HT1080 (cell line): ENCODE results near the gene MTMR12. TPM values are rescaled to one million over a fixed set of nuclear protein-coding genes. Genes with fewer than 3 reads are reported as not detected.
"Not testable (repeated sequence)": the region's sequence is repeated elsewhere in the genome, so short reads cannot be mapped to it uniquely, and the experiment has no call there.

Source experiments
- DNase-seq: peaks from one replicate; pipeline ENCODE4 v3.0.0-alpha.2; 2015; ENCODE audit warnings: low read depth
- total RNA-seq: library from RNA; depleted of rRNA; stranded (reverse); fragments of >200 nt; shearing (Covaris generic); gene quantifications from 2 replicates; pipeline ENCODE4 v1.2.3, GENCODE V29; 2014

MTMR12 gene
- total RNA-seq, 1 experiment from 2014 or later: 16.0 TPM

DNA sequence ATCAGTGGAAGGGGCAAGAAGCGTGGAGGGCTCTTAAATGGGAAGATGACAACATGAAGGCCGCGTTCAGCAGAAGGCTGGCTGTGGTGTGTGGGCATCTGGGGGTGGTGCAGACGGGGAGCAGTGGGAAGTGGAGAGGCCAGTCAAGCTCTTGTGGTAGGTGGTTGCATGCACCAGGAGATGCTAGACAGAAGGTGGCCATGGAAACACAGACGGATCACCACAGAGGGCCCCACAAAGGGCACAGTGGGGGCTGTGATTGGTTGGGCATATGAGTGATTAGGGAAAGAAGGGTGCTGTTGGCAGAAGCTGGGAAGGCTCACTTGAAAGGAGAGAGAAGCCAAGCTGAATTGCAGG, 14.7 kb downstream of the MTMR12 start:
- no peak for DNase-seq

DNA sequence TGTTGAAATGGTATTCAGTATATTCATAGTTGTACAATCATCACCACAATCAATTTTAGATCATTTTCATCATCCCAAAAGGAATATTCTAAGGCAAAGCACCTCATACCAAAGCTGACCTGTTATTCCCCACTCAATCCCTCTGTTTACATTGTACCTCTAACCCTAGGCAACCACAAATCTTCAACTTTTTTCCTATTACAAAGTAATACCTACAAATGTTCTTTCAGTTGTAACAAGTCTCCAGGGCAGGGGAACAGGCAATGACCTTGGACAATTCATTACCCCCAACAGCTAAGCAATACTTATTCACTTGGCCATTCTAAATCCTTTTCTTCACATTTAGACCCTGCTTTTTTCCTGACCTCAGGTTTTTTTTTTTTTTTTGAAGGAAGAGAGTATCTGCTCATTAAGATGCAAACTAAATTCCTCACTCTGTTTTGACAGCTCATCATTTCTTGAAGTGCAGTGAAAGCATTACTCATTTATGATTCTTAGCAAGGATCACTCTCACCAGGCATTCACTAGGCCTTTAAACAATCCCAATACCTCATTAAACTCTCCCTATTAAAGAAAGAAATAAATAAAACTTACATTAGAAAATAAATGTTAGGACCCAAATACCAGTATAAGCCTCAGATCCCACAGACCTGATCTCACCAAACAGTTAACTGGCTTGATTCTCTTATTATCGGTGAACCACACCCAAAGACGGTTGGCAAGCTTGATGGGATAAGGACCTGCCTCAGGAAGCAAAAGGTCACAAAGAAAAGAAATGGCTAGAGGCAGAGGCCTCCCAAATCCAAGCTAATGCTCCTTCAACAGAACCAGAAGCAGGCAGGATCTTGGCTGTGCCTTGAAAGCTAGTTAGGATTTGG, 15.3 kb downstream of the MTMR12 start:
- DNase-seq: no peak

DNA sequence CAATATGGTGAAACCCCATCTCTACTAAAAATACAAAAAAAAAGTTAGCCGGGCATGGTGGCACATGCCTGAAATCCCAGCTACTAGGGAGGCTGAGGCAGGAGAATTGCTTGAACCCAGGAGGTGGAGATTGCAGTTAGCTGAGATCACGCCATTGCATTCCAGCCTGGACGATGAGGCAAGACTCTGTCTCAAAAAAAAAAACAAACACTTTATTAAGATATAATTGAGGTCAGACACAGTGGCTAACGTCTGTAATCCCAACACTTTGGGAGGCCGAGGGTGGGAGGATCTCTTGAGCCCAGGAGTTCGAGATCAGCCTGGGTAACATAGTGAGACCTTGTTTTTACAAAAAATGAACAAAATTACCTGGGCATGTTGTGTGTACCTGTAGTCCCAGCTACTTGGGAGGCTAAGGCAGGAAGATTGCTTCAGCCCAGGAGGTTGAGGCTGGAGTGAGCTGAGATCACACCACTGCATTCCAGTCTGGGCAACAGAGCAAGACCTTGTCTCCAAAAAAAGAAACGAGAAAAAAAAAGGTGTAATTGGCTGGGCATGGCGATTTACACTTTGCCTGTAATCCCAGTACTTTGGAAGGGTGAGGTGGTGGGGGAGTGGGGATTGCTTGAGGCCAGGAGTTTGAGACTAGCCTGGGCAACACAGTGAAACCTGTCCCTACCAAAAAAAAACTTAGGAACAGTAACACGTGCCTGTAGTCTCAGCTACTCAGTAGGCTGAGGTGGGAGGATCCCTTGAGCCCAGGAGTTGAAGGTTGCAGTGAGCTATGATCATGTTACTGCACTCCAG, 16.6 kb downstream of the MTMR12 start:
- DNase-seq: not testable (repeated sequence)

DNA sequence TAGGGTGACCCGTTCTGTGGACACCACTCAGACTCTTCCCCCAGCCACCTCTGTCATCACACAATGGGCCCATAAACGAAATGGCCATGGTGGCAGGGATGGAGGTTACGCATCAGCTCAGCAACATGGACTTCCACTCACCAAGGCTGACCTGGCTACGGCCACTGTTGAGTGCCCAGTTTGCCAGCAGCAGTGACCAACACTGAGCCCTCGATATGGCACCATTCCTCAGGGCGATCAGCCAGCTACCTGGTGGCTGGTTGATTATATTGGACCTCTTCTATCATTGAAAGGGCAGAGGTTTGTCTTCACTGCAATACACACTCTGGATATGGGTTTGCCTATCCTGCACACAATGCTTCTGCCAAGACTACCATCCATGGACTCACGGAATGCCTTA, 21.1 kb downstream of the MTMR12 start:
- DNase-seq: no peak

DNA sequence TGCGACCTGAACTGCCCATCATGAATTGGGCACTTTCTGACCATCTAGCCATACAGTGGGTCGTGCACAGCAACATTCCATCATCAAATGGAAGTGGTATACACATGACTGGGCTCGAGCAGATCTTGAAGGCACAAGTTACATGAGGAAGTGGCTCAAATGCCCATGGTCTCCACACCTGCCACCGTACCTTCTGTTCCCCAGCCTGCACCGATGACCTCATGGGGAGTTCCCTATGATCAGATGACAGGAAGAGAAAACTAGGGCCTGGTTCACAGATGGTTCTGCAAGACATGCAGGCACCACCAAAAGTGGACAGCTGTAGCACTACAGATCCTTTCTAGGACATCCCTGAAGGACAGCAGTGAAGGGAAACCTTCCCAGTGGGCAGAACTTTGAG, 21.8 kb downstream of the MTMR12 start:
- no peak for DNase-seq

DNA sequence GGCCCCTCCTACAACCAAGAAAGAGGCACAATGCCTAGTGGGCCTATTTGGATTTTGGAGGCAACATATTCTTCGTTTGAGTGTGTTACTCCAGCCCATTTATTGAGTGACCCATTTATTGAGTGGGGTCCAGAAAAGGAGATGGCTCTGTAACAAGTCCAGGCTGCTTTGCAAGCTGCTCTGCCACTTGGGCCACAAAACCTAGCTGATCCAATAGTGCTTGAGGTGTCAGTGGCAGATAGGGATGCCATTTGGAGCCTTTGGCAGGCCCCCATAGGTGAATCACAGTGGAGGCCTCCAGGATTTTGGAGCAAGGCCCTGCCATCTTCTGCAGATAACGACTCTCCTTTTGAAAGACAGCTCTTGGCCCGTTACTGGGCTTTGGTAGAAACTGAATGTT, 22.2 kb downstream of the MTMR12 start:
- DNase-seq: not testable (repeated sequence)

DNA sequence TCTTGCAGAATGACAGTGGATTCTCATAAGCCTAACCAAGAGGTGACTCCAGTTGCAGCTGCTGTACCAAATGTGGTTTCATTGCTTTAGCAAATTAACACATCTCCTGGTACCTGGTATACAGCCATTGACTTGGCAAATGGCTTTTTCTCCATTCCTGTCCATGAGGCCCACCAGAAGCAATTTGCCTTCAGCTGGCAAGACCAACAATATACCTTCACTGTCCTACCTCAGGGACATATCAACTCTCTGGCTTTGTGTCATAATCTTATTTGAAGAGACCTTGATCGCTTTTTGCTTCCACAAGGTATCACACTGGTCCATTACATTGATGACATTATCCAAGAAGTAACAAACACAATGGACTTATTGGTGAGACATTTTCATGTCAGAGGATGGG, 22.8 kb downstream of the MTMR12 start:
- not testable (repeated sequence) for DNase-seq

DNA sequence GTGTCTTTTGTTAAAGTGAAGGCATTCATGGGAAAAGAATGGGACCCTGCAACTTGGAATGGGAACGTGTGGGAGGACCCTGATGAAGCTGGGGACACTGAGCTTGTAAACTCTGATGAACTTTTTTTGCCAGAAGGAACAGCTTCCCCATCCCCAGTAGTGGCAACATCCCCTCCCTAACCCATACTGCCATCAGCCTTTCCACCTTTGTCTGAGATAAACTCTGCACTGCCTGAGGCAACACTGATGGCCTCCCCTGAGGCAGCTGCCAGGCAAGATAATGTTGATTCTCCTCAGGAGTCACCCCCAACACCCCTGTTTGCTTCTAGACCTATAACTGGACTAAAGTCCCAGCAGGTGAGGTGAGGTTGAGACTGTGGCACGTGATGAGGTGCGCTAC, 24.6 kb downstream of the MTMR12 start:
- not testable (repeated sequence) for DNase-seq

DNA sequence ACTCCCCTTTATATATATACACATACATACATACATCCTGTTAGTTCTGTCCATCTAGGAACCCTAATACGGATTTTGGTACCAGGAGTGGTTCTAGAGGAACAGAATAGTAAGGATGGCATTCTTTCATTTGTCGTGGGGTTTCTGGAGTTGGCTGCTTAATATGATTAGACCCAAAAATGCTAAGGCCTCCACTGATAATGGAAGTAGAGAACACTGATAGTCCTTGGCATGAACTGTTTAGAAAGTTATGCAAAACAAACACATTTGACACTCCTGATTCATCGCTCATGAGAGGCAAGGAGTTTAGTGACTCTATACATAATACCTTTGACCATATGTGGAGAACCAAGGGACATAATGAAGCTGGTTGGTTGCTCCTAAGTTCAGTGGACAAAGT, 25.2 kb downstream of the MTMR12 start:
- DNase-seq: not testable (repeated sequence)

DNA sequence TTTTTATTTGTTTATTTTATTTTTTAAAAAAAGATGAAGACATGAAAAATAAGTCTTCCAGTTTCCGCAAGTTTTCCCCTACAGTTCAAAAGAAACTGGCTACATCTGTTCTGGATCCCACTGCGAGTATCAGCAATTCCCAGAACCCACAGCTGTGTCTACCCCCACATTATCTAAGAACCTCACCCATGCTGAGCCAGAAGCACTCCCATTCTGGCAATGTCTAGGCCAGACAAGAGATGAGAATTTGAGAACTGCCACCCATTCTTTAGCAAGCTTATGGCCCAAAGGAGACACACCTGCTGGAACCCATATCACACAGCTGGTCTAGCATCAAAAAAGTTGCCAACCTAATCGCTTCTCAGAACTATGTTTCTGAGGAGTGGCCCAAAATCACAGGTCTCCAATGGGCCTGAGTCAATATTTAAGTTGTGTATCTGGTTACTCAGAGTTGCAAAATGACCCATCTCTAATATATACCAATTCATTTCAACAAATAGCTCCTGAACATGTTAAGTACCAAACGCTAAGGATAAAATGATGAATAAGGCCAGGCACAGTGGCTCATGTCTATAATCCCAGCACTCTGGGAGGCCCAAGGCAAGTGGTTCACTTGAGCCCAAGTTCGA, 27.1 kb downstream of the MTMR12 start:
- no peak for DNase-seq

DNA sequence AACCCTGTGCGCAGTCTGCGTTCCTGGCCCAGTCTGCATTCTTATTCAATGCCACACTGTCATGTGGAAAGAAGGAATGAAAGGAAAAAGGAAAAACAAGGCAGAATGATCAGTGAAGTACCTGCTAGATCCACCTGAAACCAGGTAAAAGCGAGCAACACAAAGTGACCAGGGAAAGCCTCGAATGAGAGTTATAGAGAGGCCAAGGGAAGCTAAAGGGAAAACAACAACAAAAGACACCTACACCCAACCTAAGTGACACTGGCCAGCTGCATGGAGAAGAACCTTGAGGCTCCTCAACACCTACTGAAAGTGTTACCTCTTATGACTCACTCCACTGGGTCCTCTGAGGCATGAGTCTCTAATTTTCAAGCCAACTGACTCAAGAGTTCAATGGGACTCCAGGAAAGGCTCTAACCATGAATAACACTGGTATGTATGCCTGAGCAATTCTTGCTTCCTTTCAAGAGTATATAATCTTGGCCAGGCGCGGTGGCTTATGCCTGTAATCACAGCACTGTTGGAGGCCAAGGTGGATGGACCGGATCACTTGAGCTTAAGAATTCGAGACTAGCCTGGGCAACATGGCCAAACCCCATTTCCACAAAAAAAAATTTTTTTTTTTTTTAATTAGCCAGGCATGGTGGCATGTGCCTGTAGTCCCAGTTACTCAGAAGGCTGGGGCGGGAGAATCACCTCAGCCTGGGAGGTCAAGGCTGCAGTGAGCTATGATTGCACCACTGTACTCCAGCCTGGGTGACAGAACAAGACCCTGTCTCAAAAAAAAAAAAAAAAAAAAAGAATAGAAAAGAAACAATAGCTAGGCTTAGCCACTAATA, 29.0 kb downstream of the MTMR12 start:
- peak; percentile 49 for DNase-seq

DNA sequence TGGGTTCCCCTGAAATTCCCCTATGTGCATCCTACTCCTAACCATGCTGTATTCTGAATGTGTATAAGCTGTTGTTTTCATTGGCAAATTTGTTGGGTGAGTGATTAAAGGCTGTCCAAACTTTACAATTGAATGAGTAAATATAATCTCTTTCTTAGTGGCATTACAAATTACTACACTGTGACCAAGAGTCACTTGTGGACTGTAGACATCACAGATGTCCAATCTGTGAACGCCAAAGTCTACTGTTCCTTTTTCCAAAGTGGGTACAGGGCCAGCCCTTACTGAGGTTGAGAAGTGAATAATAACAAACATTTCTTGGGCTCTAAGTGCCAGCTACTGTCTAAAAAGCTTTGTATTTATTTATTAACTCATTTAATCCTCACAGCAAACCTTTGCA, 29.7 kb downstream of the MTMR12 start:
- DNase-seq: no peak

DNA sequence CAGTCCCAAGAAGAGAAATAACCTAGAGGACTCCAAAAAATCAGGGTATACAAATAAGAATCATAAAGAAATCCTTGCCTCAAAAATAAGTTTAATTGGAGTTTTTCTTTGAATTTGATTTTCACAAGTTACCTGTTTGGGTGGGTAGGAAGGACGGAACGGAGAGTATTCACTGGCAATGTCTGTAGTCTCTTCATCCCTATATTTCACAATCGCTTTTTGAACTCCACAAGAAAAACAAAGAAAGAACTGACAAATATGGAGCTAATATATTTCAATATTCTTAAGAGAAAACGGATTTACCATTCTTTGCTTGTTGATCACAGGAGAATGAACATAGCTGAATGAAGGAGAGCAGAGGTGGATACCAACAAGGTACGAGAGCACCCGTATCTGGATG, 30.1 kb downstream of the MTMR12 start:
- DNase-seq: no peak

DNA sequence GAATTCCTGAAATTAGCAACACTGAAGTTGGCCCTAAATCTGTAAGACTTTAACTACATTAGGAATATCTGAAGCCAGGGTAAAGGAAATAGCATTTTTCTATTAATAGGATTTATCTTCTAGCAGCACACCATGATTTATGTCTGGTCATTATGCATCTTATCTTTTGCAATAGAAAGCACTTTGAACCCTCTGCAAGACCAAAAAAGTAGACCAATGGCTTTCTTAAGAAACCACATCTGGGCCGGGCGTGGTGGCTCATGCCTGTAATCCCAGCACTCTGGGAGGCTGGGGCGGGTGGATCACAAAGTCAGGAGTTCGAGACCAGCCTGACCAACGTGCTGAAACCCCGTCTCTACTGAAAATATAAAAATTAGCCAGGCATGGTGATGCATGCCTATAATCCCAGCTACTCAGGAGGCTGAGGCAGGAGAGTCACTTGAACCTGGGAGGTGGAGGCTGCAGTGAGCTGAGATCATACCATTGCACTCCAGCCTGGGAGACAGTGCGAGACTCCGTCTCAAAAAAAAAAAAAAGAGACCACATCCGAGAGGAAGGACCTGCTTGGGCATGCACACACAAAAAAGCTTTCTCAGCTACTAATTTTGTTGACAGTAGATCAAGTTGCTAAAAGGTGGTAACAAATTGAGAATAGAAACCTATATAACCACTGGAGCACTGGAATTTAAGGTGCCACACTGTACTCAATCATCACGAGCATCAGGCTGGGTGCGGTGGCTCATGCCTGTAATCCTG, 31.2 kb downstream of the MTMR12 start:
- DNase-seq: not testable (repeated sequence)

DNA sequence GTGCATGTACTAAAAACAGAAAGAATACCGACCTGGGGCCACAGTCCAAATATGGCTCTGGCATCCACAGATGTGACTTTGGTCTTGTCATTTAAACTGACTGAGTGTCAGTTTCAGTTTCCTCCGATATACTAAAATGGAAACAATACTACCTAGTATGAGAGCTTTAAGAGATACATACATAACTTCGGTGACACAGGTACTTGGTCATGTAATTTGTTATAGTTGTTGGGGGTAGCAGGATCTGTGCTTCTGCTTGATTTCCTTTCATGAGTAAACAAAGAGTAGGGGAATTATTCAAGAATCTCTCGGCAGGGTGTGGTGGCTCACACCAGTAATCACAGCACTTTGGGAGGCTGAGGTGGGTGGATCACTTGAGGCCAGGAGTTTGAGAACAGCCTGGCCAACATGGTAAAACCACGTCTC, 32.1 kb downstream of the MTMR12 start:
- DNase-seq: no peak

DNA sequence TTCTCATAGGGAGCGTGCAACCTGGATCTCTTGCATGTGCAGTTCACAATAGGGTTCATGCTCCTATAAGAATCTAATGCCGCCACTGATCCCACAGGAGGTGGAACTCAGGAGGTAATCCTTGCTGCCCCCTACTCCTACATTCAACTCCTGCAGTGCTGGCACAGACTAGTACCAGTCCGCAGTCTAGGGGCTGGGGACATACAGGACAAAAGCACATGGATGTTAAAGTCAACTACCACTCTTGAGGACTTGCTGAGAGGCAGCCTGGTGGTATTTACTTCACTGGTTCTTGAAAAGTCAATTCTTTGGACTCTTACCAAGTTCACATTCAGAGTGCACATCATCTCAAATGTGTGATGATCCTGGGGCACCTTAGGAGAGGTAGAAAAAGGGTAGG, 33.0 kb downstream of the MTMR12 start:
- DNase-seq: no peak

DNA sequence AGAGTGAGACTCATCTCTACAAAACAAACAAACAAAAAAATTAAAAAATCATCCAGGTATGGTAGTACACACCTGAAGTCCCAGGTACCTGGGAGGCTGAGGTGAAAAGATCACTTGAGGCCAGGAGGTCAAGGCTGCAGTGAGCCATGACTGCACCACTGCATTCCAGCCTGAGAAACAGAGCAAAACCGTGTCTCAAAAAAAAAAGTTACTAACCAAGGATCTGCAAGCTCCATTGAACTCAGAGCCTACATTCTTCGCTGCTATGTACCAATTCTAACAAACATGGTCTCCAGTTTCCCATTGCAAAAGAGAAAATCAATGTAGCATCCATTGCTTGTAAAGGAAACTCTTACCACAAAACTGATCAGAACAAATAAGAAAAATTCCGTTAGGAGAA, 33.5 kb downstream of the MTMR12 start:
- DNase-seq: no peak

DNA sequence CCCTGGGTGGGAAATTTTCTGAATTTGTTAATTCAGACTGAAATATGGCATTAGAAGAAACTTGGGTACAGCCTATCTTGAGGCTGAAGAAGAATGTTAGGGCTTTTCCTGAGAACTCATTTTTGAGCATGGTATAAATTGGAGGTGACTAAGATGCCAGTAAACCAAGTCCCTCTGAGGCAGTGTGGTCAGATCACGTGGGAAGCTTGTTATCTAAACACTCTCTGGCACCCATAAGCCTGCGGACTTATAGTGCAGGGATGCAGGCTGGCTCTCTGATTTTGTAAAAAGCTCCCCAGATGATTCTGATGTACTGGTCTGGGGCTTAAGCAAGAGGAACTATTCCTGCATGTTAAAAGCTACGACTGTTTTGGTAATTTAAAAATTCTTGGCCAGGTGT, 34.3 kb downstream of the MTMR12 start:
- peak; percentile 64 for DNase-seq

DNA sequence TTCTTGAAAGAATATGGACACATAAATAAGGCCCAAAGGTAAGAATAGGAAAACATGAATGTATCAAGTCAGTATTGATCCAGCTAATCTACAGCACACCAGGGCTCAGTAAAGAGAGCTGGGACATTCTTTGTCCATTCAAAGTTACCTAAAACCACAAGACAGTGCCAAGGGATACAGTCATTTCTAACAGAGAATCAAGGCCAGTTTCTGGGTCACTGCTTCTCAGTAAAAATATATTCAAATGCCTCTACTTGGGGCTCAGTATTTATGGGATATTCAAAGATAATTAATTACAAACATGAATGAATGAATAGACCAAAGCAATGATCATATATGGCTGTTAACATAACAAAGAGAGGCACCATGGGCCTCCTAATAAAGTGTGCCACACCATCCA, 34.9 kb downstream of the MTMR12 start:
- DNase-seq: no peak

DNA sequence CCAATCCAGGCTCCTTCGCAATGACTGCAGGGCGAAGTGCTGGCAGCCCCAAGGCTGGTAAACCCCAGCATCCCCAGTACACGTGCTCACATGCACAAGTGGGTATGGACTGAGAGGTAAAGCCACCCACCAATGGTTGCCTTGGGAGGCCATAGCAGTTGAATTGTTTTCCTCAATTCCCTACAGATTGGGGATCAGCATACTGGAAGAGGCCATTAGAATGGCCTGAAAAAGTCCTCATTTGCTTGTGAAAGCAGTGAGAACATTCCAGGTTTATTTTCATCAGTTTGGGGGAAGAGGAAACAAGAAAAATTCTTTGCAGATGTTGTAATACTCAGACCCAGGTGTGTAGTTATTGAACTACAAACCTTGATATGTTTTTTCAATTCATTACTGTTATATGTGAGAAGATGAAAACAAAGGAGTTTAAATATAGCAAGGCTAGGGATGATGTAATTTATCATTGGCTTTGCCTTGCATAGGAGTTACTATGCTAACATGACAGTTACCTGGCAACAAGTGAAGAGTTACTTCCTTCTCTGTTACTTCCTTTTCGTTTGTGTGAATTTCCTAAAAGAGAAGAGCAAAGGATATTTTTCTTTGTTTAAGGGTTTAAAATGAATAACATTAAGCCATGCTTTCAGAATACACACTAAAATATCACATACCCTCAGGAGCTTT, 36.4 kb downstream of the MTMR12 start:
- DNase-seq: no peak
